ENCODE results near the gene NBEA.

DNA sequence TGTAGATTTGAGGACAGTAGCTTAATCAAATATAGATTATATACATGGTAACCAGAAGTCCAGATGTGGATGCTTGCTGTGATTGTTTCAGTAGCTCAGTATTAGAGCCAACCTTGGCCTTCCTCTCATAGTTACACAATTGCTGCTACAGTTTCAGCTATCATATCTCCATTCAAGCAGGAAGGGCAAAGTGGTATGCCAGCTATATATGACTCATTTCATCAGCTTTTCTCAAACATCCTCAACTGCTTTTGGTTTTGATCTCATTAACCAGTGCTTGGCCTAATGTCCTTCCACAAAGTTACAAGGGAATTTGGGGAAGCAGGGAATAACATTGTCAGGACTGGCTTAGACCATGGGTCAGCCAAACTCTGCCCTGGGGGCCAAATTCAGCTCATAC, 607.4 kb downstream of the NBEA start:
- TF ChIP-seq, protein P1, sequence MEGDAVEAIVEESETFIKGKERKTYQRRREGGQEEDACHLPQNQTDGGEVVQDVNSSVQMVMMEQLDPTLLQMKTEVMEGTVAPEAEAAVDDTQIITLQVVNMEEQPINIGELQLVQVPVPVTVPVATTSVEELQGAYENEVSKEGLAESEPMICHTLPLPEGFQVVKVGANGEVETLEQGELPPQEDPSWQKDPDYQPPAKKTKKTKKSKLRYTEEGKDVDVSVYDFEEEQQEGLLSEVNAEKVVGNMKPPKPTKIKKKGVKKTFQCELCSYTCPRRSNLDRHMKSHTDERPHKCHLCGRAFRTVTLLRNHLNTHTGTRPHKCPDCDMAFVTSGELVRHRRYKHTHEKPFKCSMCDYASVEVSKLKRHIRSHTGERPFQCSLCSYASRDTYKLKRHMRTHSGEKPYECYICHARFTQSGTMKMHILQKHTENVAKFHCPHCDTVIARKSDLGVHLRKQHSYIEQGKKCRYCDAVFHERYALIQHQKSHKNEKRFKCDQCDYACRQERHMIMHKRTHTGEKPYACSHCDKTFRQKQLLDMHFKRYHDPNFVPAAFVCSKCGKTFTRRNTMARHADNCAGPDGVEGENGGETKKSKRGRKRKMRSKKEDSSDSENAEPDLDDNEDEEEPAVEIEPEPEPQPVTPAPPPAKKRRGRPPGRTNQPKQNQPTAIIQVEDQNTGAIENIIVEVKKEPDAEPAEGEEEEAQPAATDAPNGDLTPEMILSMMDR (IDR thresholded peaks at IDR 0.05), result no peak
- no peak for TF ChIP-seq POLR2A (IDR thresholded peaks at IDR 0.05)

Data from thyroid gland (tissue), 4 donors.